NT2/D1 (cell line): ENCODE data around the gene NAT16.

Source experiments
- SUZ12 ChIP-seq: IDR thresholded peaks from 2 replicates; pipeline ENCODE4 v1.6.1; 2011; ENCODE audit not compliant: insufficient read length, insufficient read depth; ENCODE audit errors: extremely low read depth
- YY1 ChIP-seq: IDR thresholded peaks from 2 replicates; pipeline ENCODE4 v1.6.1; 2011; ENCODE audit not compliant: insufficient read length, insufficient read depth
- ZNF274 ChIP-seq: IDR thresholded peaks from 2 replicates; pipeline ENCODE4 v1.6.1; 2011; ENCODE audit warnings: mild to moderate bottlenecking, low read depth, low read length

DNA sequence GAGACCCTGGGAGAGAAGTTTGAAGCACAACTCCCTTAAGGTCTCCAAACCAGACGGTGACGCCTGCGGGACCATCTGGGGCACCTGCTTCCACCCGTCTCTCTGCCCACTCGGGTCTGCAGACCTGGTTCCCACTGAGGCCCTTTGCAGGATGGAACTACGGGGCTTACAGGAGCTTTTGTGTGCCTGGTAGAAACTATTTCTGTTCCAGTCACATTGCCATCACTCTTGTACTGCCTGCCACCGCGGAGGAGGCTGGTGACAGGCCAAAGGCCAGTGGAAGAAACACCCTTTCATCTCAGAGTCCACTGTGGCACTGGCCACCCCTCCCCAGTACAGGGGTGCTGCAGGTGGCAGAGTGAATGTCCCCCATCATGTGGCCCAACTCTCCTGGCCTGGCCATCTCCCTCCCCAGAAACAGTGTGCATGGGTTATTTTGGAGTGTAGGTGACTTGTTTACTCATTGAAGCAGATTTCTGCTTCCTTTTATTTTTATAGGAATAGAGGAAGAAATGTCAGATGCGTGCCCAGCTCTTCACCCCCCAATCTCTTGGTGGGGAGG is 42.4 kb downstream of the NAT16 start:
- no peak for TF ChIP-seq ZNF274
- TF ChIP-seq SUZ12: no peak
- TF ChIP-seq YY1: no peak
